ENCODE data around the gene SMYD3. TPM values are rescaled to one million over a fixed set of nuclear protein-coding genes. Genes with fewer than 3 reads are reported as not detected.

The SMYD3 gene
- total and polyA plus RNA-seq, 2 experiments from 2014 or later: 30.8 to 68.5 TPM

GRCh38 chr1:246107516-246108277 lies 399.4 kb downstream of the SMYD3 start:
- Histone ChIP-seq H3K9me2 (replicated peaks; ENCODE audit: insufficient read depth) (no peaks in the 10 kb centered on the region), H2AFZ (no peak overlapping the region), H3K27ac (peak overlapping the region; percentile 41), H3K4me2 (peak overlapping the region; percentile 57), H3K4me3 (no peak overlapping the region), H3K9me3 (ENCODE audit: low read depth) (no peaks in the 10 kb centered on the region), H3K4me1 (ENCODE audit: insufficient read depth) (peaks cover 17% of the 10 kb centered on the region), H3K27me3 (no peaks in the 10 kb centered on the region), H3K36me3 (replicated peaks; ENCODE audit: insufficient read depth, low read depth) (no peaks in the 10 kb centered on the region), H4K20me1 (ENCODE audit: insufficient read depth, poor library complexity, severe bottlenecking) (no peaks in the 10 kb centered on the region), H3K79me2 (no peaks in the 10 kb centered on the region)
- 49% methylated on average over 4 of the region's 4 CpGs for WGBS (ENCODE audit: low lambda C conversion rate, missing lambda C conversion rate)
- TF ChIP-seq EZH2phosphoT487 (IDR thresholded peaks at IDR 0.05; ENCODE audit: low read depth, severe bottlenecking, unreplicated experiment) (no peak), EZH2 (IDR thresholded peaks at IDR 0.05; ENCODE audit: borderline replicate concordance) (no peak), CTCF (IDR thresholded peaks at IDR 0.05; ENCODE audit: poor library complexity) (no peak)
- no peak for DNase-seq (ENCODE audit: low spot score)

- 94% methylated on average over 5 of the region's 5 CpGs for WGBS (ENCODE audit: low lambda C conversion rate, missing lambda C conversion rate)
- Histone ChIP-seq H3K27me3 (no peaks in the 10 kb centered on the region), H3K27ac (no peak overlapping the region), H3K9me2 (replicated peaks; ENCODE audit: insufficient read depth) (no peaks in the 10 kb centered on the region), H3K4me1 (ENCODE audit: insufficient read depth) (peaks cover 17% of the 10 kb centered on the region), H3K79me2 (no peaks in the 10 kb centered on the region), H3K4me3 (no peak overlapping the region), H2AFZ (no peak overlapping the region), H3K4me2 (no peak overlapping the region), H3K36me3 (replicated peaks; ENCODE audit: insufficient read depth, low read depth) (no peaks in the 10 kb centered on the region), H4K20me1 (ENCODE audit: insufficient read depth, poor library complexity, severe bottlenecking) (no peaks in the 10 kb centered on the region), H3K9me3 (ENCODE audit: low read depth) (no peaks in the 10 kb centered on the region)
- no peak for TF ChIP-seq EZH2phosphoT487 (IDR thresholded peaks at IDR 0.05; ENCODE audit: low read depth, severe bottlenecking, unreplicated experiment)
- TF ChIP-seq EZH2 (IDR thresholded peaks at IDR 0.05; ENCODE audit: borderline replicate concordance): no peak
- TF ChIP-seq CTCF (IDR thresholded peaks at IDR 0.05; ENCODE audit: poor library complexity): no peak
- DNase-seq (ENCODE audit: low spot score): no peak
Observed at GRCh38 chr1:246106342-246106763, 400.7 kb downstream of the SMYD3 start.

GRCh38 chr1:246104927-246105326 lies 402.2 kb downstream of the SMYD3 start:
- Histone ChIP-seq H3K4me3 (no peak overlapping the region), H4K20me1 (ENCODE audit: insufficient read depth, poor library complexity, severe bottlenecking) (no peaks in the 10 kb centered on the region), H3K79me2 (no peaks in the 10 kb centered on the region), H3K27ac (no peak overlapping the region), H3K27me3 (no peaks in the 10 kb centered on the region), H3K9me3 (ENCODE audit: low read depth) (no peaks in the 10 kb centered on the region), H3K9me2 (replicated peaks; ENCODE audit: insufficient read depth) (no peaks in the 10 kb centered on the region), H3K4me2 (no peak overlapping the region), H2AFZ (no peak overlapping the region), H3K36me3 (replicated peaks; ENCODE audit: insufficient read depth, low read depth) (no peaks in the 10 kb centered on the region), H3K4me1 (ENCODE audit: insufficient read depth) (peaks cover 17% of the 10 kb centered on the region)
- DNase-seq (ENCODE audit: low spot score): no peak
- 89% methylated on average over 5 of the region's 5 CpGs for WGBS (ENCODE audit: low lambda C conversion rate, missing lambda C conversion rate)
- TF ChIP-seq EZH2phosphoT487 (IDR thresholded peaks at IDR 0.05; ENCODE audit: low read depth, severe bottlenecking, unreplicated experiment) (no peak), CTCF (IDR thresholded peaks at IDR 0.05; ENCODE audit: poor library complexity) (no peak), EZH2 (IDR thresholded peaks at IDR 0.05; ENCODE audit: borderline replicate concordance) (no peak)

Measured in hepatocyte (in vitro differentiated cells).